ENCODE results near the gene MOCS1. TPM values are rescaled to one million over a fixed set of nuclear protein-coding genes. Genes with fewer than 3 reads are reported as not detected.
"Not testable (repeated sequence)": the region's sequence is repeated elsewhere in the genome, so short reads cannot be mapped to it uniquely, and the experiment has no call there.

The MOCS1 gene
- total and polyA plus RNA-seq, 4 donors, result 6.7 to 36.2 (median 29.2) TPM

- H3K4me3 ChIP-seq (ENCODE audit: low read depth in 1 of 3, low read length in 3 of 3); H3K36me3 ChIP-seq (ENCODE audit: control insufficient read depth in 4 of 4, insufficient read depth in 3 of 4, low read depth in 1 of 4, low read length in 3 of 4); H3K9ac ChIP-seq (ENCODE audit: low read depth in 1 of 2, low read length in 2 of 2); H3K9me3 ChIP-seq (ENCODE audit: control insufficient read depth in 4 of 4, low read length in 3 of 4); H3K27me3 ChIP-seq (ENCODE audit: control insufficient read depth in 4 of 4, insufficient read depth in 4 of 4, low read length in 3 of 4); DNase-seq (ENCODE audit: low spot score); H3K27ac ChIP-seq (ENCODE audit: low read depth in 1 of 2, low read length in 2 of 2): not testable (repeated sequence)
- peaks cover 6 to 12% (median 8%) of the 10 kb centered on the region in 4 donors for H3K4me1 ChIP-seq (ENCODE audit: control insufficient read depth in 4 of 4, insufficient read depth in 4 of 4, low read length in 3 of 4)
- 34% methylated on average over 1 of the region's 1 CpG for WGBS
- peak; percentile 76 for TF ChIP-seq SP1 (IDR thresholded peaks at IDR 0.05)
- peak in 1 of 2 donors; percentile 17 for TF ChIP-seq JUND (IDR thresholded peaks at IDR 0.05)
- TF ChIP-seq RAD21 (IDR thresholded peaks at IDR 0.05), result peak; percentile 10 to 32
- TF ChIP-seq HNF4G (IDR thresholded peaks at IDR 0.05), result peak; percentile 88
- peak; percentile 12 for TF ChIP-seq MAX (IDR thresholded peaks at IDR 0.05)
- peak; percentile 52 for TF ChIP-seq RXRA (IDR thresholded peaks at IDR 0.05)
- TF ChIP-seq HNF4A (conservative IDR thresholded peaks at IDR 0.05), result peak; percentile 91 to 95
Observed at GRCh38 chr6:39972717-39973116, 38.5 kb upstream of the MOCS1 start.

GRCh38 chr6:39971131-39971530 lies 36.9 kb upstream of the MOCS1 start:
- H3K4me3 ChIP-seq (ENCODE audit: low read depth in 1 of 3, low read length in 3 of 3); H3K36me3 ChIP-seq (ENCODE audit: control insufficient read depth in 4 of 4, insufficient read depth in 3 of 4, low read depth in 1 of 4, low read length in 3 of 4); H3K9me3 ChIP-seq (ENCODE audit: control insufficient read depth in 4 of 4, low read length in 3 of 4); H3K9ac ChIP-seq (ENCODE audit: low read depth in 1 of 2, low read length in 2 of 2); DNase-seq (ENCODE audit: low spot score); H3K27ac ChIP-seq (ENCODE audit: low read depth in 1 of 2, low read length in 2 of 2); H3K27me3 ChIP-seq (ENCODE audit: control insufficient read depth in 4 of 4, insufficient read depth in 4 of 4, low read length in 3 of 4): not testable (repeated sequence)
- peaks cover 6 to 12% (median 8%) of the 10 kb centered on the region in 4 donors for H3K4me1 ChIP-seq (ENCODE audit: control insufficient read depth in 4 of 4, insufficient read depth in 4 of 4, low read length in 3 of 4)
- WGBS, result 86% methylated on average over 5 of the region's 5 CpGs

- no peak for TF ChIP-seq MAX (IDR thresholded peaks at IDR 0.05)
- no peak for TF ChIP-seq FOXA1 (IDR thresholded peaks at IDR 0.05)
- no peak for TF ChIP-seq SP1 (IDR thresholded peaks at IDR 0.05)
- TF ChIP-seq HNF4A (conservative IDR thresholded peaks at IDR 0.05), result no peak
- TF ChIP-seq FOXA2 (IDR thresholded peaks at IDR 0.05), result no peak
- TF ChIP-seq TAF1 (conservative IDR thresholded peaks at IDR 0.05), result no peak
- no peak for TF ChIP-seq JUND (IDR thresholded peaks at IDR 0.05)
- TF ChIP-seq YY1 (IDR thresholded peaks at IDR 0.05), result no peak
- Histone ChIP-seq H3K36me3 (ENCODE audit: control insufficient read depth in 4 of 4, insufficient read depth in 3 of 4, low read depth in 1 of 4, low read length in 3 of 4) (no peaks in the 10 kb centered on the region), H3K4me1 (ENCODE audit: control insufficient read depth in 4 of 4, insufficient read depth in 4 of 4, low read length in 3 of 4) (no peaks in the 10 kb centered on the region), H3K4me3 (ENCODE audit: low read depth in 1 of 3, low read length in 3 of 3) (no peak overlapping the region), H3K9me3 (ENCODE audit: control insufficient read depth in 4 of 4, low read length in 3 of 4) (no peaks in the 10 kb centered on the region), H3K27me3 (ENCODE audit: control insufficient read depth in 4 of 4, insufficient read depth in 4 of 4, low read length in 3 of 4) (no peaks in the 10 kb centered on the region), H3K27ac (ENCODE audit: low read depth in 1 of 2, low read length in 2 of 2) (no peak overlapping the region), H3K9ac (ENCODE audit: low read depth in 1 of 2, low read length in 2 of 2) (no peak overlapping the region)
- WGBS, result 96% methylated on average over 2 of the region's 2 CpGs
- no peak for DNase-seq (ENCODE audit: low spot score)
Observed at GRCh38 chr6:39965751-39966150, 31.5 kb upstream of the MOCS1 start.

GRCh38 chr6:39964530-39964929 lies 30.3 kb upstream of the MOCS1 start:
- Histone ChIP-seq H3K9ac (ENCODE audit: low read depth in 1 of 2, low read length in 2 of 2) (no peak overlapping the region), H3K27ac (ENCODE audit: low read depth in 1 of 2, low read length in 2 of 2) (no peak overlapping the region), H3K4me3 (ENCODE audit: low read depth in 1 of 3, low read length in 3 of 3) (no peak overlapping the region), H3K9me3 (ENCODE audit: control insufficient read depth in 4 of 4, low read length in 3 of 4) (no peaks in the 10 kb centered on the region), H3K27me3 (ENCODE audit: control insufficient read depth in 4 of 4, insufficient read depth in 4 of 4, low read length in 3 of 4) (no peaks in the 10 kb centered on the region), H3K36me3 (ENCODE audit: control insufficient read depth in 4 of 4, insufficient read depth in 3 of 4, low read depth in 1 of 4, low read length in 3 of 4) (no peaks in the 10 kb centered on the region), H3K4me1 (ENCODE audit: control insufficient read depth in 4 of 4, insufficient read depth in 4 of 4, low read length in 3 of 4) (no peaks in the 10 kb centered on the region)
- no peak for DNase-seq (ENCODE audit: low spot score)
- 78% methylated on average over 2 of the region's 2 CpGs for WGBS
- no peak for TF ChIP-seq RAD21 (IDR thresholded peaks at IDR 0.05)
- TF ChIP-seq GABPA (IDR thresholded peaks at IDR 0.05 in 1 of 2, conservative IDR thresholded peaks at IDR 0.05 in 1 of 2), result no peak
- no peak for TF ChIP-seq ZBTB33 (IDR thresholded peaks at IDR 0.05)
- no peak for TF ChIP-seq JUND (IDR thresholded peaks at IDR 0.05)
- no peak for TF ChIP-seq MAX (IDR thresholded peaks at IDR 0.05)
- TF ChIP-seq YY1 (IDR thresholded peaks at IDR 0.05), result no peak
- TF ChIP-seq NR2F2 (IDR thresholded peaks at IDR 0.05), result no peak
- TF ChIP-seq RXRA (IDR thresholded peaks at IDR 0.05), result no peak
- TF ChIP-seq REST (IDR thresholded peaks at IDR 0.05), result no peak
- TF ChIP-seq HNF4A (conservative IDR thresholded peaks at IDR 0.05), result no peak

Measured in liver (tissue), 9 donors.